Activated naive CD4-positive, alpha-beta T cell treated with anti-CD3 and anti-CD28 coated beads, Interleukin-2, amount 10 ng/mL, durations not matched to agents 7 days and 5 days (primary cell): ENCODE results near the gene LGALS8.

ENCODE experiments used
- CTCF ChIA-PET: fragments of 350-600 bp; sonication (Branson Sonifier 250); formaldehyde crosslinking; loops from one replicate; lab custom pipeline; 2021; ENCODE audit warnings: antibody characterized with exemption; lab: Charles Lee
- DNase-seq: peaks from one replicate; pipeline ENCODE4 v3.0.0-alpha.2; 2020
- H3K27ac Mint-ChIP-seq: one replicate; pipeline ENCODE4 v1.8.0; 2021; ENCODE audit warnings: mild to moderate bottlenecking, moderate library complexity, mixed read lengths
- H3K27me3 Mint-ChIP-seq: one replicate; pipeline ENCODE4 v1.8.0; 2021; ENCODE audit warnings: mild to moderate bottlenecking, mixed read lengths
- H3K36me3 Mint-ChIP-seq: one replicate; pipeline ENCODE4 v1.8.0; 2021; ENCODE audit warnings: mixed read lengths
- H3K4me1 Mint-ChIP-seq: one replicate; pipeline ENCODE4 v1.8.0; 2021; ENCODE audit warnings: mixed read lengths
- H3K4me3 Mint-ChIP-seq: one replicate; pipeline ENCODE4 v1.8.0; 2021; ENCODE audit warnings: mild to moderate bottlenecking, moderate library complexity, mixed read lengths
- H3K9me3 Mint-ChIP-seq: one replicate; pipeline ENCODE4 v1.8.0; 2021; ENCODE audit warnings: mixed read lengths

LGALS8 gene

DNA sequence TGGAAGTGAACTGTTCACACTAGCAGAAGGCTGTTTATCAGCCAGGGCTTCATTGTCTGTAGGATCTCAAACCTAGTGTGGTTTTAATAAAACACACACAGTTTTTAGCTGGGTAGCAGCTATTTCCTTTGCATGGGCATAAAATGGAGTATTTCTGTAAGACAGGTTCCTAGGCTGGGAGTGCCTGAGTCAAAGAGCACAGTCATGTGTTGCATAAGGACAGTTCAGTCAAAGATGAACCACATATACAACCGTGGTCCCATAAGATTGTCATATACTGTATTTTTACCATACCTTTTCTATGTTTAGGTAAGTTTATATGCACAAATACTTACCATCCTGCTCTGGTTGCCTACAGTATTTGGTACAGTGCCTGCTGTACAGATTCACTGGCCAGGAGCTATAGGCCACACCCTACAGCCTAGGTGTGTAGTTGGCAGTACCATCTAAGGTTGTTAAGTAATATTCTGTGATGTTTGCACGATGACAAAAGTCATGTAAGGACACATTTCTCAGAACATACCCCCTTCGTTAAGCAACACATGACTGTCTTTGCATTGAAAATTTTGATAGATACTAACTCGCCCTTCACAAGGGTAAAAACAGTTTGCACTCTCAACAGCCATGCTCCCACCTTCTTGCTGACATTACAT, 17.2 kb downstream of the LGALS8 start:
- H3K4me1 Mint-ChIP-seq, result peaks cover 16% of the 10 kb centered on the region
- peaks cover 74% of the 10 kb centered on the region for H3K36me3 Mint-ChIP-seq
- H3K27ac Mint-ChIP-seq, result no peak overlapping the region
- no peak overlapping the region for H3K4me3 Mint-ChIP-seq
- no peaks in the 10 kb centered on the region for H3K9me3 Mint-ChIP-seq
- H3K27me3 Mint-ChIP-seq, result no peaks in the 10 kb centered on the region
- CTCF ChIA-PET, result interaction anchor here (1.3 kb wide), 1 partner anchor 18 kb away, joined by 3 read pairs; no protein-coding TSS in a partner anchor
- no peak for DNase-seq

- Mint-ChIP-seq H3K4me1 (peaks cover 24% of the 10 kb centered on the region), H3K27ac (no peak overlapping the region), H3K27me3 (no peaks in the 10 kb centered on the region), H3K36me3 (peaks cover 76% of the 10 kb centered on the region), H3K4me3 (no peak overlapping the region), H3K9me3 (no peaks in the 10 kb centered on the region)
- DNase-seq, result no peak
- CTCF ChIA-PET, result interaction anchor here (1.3 kb wide), 1 partner anchor 17 kb away, joined by 3 read pairs; no protein-coding TSS in a partner anchor
Observed at GRCh38 chr1:236541710-236542109, 17.9 kb downstream of the LGALS8 start.

DNA sequence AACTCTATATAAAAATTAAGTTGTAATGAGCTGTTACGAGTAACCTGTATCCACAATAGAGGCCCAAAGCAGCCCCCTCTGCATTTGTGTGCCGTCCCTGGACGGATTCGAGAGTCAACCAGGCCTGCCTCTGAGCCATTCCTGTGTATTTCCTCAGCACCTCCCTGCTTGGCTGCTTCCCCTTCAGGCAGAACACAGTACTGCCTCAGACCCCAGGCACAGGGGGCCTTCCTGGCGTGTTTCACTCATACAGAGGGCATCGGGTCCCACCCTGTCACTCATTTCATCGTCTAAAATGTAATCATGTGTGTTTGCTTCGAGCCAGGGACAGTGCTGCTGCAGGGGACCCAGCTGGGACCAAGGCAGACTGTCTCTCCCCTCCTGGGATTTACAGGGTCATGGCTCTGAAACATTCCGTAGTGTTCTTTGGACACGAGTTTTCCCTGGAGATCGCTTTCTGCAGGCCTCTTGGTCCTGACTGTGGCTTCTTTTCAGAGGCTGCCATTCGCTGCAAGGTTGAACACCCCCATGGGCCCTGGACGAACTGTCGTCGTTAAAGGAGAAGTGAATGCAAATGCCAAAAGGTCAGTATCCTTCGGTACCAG, 19.4 kb downstream of the LGALS8 start:
- peaks cover 24% of the 10 kb centered on the region for H3K4me1 Mint-ChIP-seq
- peaks cover 81% of the 10 kb centered on the region for H3K36me3 Mint-ChIP-seq
- CTCF ChIA-PET, result interaction anchor here (0.6 kb wide), 1 partner anchor 92 kb away, joined by 4 read pairs; no protein-coding TSS in a partner anchor
- no peaks in the 10 kb centered on the region for H3K9me3 Mint-ChIP-seq
- no peak for DNase-seq
- no peak overlapping the region for H3K27ac Mint-ChIP-seq
- no peak overlapping the region for H3K4me3 Mint-ChIP-seq
- H3K27me3 Mint-ChIP-seq, result no peaks in the 10 kb centered on the region

DNA sequence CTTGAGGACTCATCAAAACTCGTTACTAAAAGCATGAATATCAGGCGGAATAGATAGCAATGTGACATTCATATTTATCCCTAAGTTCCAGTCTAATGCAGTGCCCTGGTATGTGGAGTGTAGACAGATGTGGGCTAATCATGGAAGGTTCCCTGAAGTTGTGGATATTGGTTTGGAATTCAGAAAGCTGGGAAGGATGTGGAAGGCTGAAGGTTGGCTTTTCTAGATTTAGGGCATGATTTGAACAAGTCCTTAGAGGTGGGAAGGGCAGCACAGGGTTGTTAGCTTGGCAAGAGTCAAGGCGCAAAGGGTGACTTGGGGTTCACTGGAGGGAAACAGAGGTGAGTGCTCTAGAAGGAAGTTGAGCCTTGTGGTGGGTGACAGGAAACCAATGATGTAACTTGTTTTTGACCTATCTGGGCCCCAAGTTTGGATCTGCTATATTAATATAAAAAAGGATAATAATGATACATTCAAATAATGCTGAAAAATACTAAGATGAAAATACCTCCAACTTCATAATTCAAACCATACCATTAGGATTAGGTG, 21.9 kb downstream of the LGALS8 start:
- no peaks in the 10 kb centered on the region for H3K9me3 Mint-ChIP-seq
- H3K27ac Mint-ChIP-seq, result peak overlapping the region; percentile 73
- CTCF ChIA-PET, result interaction anchor here (0.6 kb wide), 1 partner anchor 439 kb away, joined by 3 read pairs; no protein-coding TSS in a partner anchor
- peaks cover 24% of the 10 kb centered on the region for H3K4me1 Mint-ChIP-seq
- H3K36me3 Mint-ChIP-seq, result peaks cover 78% of the 10 kb centered on the region
- no peak for DNase-seq
- no peaks in the 10 kb centered on the region for H3K27me3 Mint-ChIP-seq
- no peak overlapping the region for H3K4me3 Mint-ChIP-seq

DNA sequence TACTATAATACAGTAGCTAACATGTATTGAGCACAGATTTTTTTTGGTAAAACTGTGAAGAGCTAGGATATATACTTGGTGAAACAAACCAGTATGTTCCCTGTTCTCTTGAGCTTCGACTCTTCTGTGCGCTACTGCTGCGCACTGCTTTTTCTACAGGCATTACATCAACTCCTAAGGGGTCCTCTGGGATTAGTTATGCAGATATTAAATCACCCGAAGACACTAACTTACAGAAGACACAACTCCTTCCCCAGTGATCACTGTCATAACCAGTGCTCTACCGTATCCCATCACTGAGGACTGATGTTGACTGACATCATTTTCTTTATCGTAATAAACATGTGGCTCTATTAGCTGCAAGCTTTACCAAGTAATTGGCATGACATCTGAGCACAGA, 24.7 kb downstream of the LGALS8 start:
- Mint-ChIP-seq H3K4me3 (no peak overlapping the region), H3K9me3 (no peaks in the 10 kb centered on the region), H3K27me3 (no peaks in the 10 kb centered on the region), H3K4me1 (peaks cover 24% of the 10 kb centered on the region), H3K36me3 (peaks cover 75% of the 10 kb centered on the region), H3K27ac (peak overlapping the region; percentile 6)
- CTCF ChIA-PET, result no interaction called here
- DNase-seq, result no peak

GRCh38 chr1:236550961-236551851, 27.4 kb downstream of the LGALS8 start:
- H3K4me3 Mint-ChIP-seq, result no peak overlapping the region
- H3K27me3 Mint-ChIP-seq, result no peaks in the 10 kb centered on the region
- DNase-seq, result no peak
- H3K9me3 Mint-ChIP-seq, result no peaks in the 10 kb centered on the region
- peaks cover 73% of the 10 kb centered on the region for H3K36me3 Mint-ChIP-seq
- peak overlapping the region; percentile 31 for H3K27ac Mint-ChIP-seq
- CTCF ChIA-PET, result no interaction called here
- H3K4me1 Mint-ChIP-seq, result peaks cover 5% of the 10 kb centered on the region

GRCh38 chr1:236552096-236552495, 28.3 kb downstream of the LGALS8 start:
- Mint-ChIP-seq H3K9me3 (no peaks in the 10 kb centered on the region), H3K27me3 (no peaks in the 10 kb centered on the region), H3K4me3 (no peak overlapping the region), H3K4me1 (no peaks in the 10 kb centered on the region), H3K36me3 (peaks cover 70% of the 10 kb centered on the region), H3K27ac (no peak overlapping the region)
- no peak for DNase-seq
- CTCF ChIA-PET, result no interaction called here

DNA sequence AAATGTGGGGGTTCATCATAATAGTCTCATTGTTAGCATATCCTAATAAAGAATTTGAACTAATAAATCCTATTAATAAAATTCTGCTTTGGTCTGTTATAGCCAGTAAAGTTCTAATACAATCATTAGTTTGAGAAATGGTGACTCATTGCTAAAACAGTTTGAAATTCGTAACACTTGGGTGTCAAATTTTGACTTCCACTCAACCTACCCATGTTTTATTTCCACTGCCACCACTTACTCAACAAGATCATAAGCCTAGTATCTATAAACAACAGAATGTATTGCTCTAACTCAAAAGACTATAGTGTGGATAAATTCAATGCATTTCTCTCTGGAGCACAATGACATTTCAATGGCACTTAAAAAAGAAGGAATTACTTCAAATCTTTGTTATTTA, 29.1 kb downstream of the LGALS8 start:
- peaks cover 67% of the 10 kb centered on the region for H3K36me3 Mint-ChIP-seq
- H3K9me3 Mint-ChIP-seq, result no peaks in the 10 kb centered on the region
- CTCF ChIA-PET, result no interaction called here
- no peak overlapping the region for H3K27ac Mint-ChIP-seq
- H3K27me3 Mint-ChIP-seq, result no peaks in the 10 kb centered on the region
- H3K4me1 Mint-ChIP-seq, result no peaks in the 10 kb centered on the region
- DNase-seq, result no peak
- H3K4me3 Mint-ChIP-seq, result no peak overlapping the region

- DNase-seq, result no peak
- Mint-ChIP-seq H3K9me3 (no peaks in the 10 kb centered on the region), H3K36me3 (peaks cover 68% of the 10 kb centered on the region), H3K4me1 (no peaks in the 10 kb centered on the region), H3K27ac (no peak overlapping the region), H3K27me3 (no peaks in the 10 kb centered on the region), H3K4me3 (no peak overlapping the region)
- CTCF ChIA-PET, result no interaction called here
Observed at GRCh38 chr1:236553370-236553769, 29.6 kb downstream of the LGALS8 start.

DNA sequence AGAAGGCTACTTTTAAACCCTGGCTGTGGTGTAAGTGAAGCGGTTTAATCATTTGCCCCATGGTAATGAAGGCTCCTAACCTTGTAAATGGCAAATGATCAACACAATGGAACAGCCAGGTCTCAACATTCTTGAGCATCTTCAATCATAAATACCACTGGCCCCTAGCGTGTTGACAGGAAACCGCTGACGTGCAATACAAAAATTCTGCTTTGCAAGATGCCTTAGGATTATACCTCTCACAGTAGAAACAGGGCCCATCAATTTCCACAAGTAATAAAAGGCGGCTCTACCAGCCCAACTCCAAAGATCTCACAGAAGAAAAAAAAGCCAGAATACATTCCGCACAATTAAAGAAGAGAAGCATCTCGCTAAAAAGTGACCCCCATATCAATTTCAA, 32.8 kb downstream of the LGALS8 start:
- Mint-ChIP-seq H3K9me3 (no peaks in the 10 kb centered on the region), H3K4me1 (no peaks in the 10 kb centered on the region), H3K27ac (no peak overlapping the region), H3K27me3 (no peaks in the 10 kb centered on the region), H3K4me3 (no peak overlapping the region), H3K36me3 (peaks cover 49% of the 10 kb centered on the region)
- CTCF ChIA-PET, result no interaction called here
- DNase-seq, result no peak

GRCh38 chr1:236558081-236558480, 34.3 kb downstream of the LGALS8 start:
- H3K27me3 Mint-ChIP-seq, result no peaks in the 10 kb centered on the region
- no peak overlapping the region for H3K4me3 Mint-ChIP-seq
- H3K36me3 Mint-ChIP-seq, result peaks cover 47% of the 10 kb centered on the region
- CTCF ChIA-PET, result interaction anchor here (0.6 kb wide), 1 partner anchor 17 kb away, joined by 3 read pairs; no protein-coding TSS in a partner anchor
- H3K9me3 Mint-ChIP-seq, result no peaks in the 10 kb centered on the region
- no peaks in the 10 kb centered on the region for H3K4me1 Mint-ChIP-seq
- no peak overlapping the region for H3K27ac Mint-ChIP-seq
- DNase-seq, result no peak

DNA sequence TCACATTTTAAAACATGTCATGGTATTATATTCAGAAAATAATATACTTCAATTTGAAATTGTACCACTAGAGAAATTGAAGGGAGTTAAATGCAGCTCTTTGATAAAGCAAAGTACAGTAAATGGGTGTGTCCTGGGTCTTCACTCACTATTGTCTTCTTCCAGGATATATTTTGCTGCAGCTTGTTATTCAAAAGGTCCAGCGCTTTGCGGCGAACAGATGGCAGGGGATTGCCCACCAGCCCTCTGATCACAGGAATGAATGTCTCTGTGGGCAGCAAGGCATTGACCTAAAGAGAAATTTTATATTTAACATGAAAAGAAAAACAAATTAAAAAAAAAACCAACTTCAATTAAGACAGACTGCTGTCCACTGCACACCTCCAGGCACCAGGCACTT, 35.1 kb downstream of the LGALS8 start:
- H3K4me3 Mint-ChIP-seq, result no peak overlapping the region
- CTCF ChIA-PET, result interaction anchor here (0.6 kb wide), 1 partner anchor 18 kb away, joined by 3 read pairs; no protein-coding TSS in a partner anchor
- no peaks in the 10 kb centered on the region for H3K9me3 Mint-ChIP-seq
- peaks cover 45% of the 10 kb centered on the region for H3K36me3 Mint-ChIP-seq
- DNase-seq, result no peak
- H3K4me1 Mint-ChIP-seq, result no peaks in the 10 kb centered on the region
- H3K27ac Mint-ChIP-seq, result no peak overlapping the region
- H3K27me3 Mint-ChIP-seq, result no peaks in the 10 kb centered on the region

DNA sequence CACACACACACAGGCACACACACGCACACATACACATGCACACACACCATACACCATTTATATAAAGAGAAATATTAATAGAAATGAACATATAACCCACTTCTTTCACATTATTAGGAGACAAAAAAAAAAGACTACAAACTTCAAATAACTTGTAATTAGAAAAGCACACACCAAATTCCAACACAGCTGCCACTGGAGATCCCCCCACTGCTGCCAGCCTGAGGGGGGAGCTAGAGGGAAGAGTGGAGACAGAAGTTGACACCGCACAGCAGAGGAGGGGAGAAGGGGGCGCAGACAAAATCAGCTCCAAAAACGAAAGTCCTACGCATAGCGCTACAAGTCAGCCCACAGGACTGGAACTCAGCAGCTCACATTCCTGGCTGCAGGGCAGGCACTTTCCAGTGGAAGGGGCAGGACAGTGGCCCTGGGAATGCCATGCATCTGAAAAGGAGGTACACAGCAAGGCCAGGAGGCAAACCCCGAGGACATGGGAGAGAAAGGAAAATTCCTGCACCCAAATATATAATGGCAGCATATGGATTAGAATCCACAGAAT, 36.5 kb downstream of the LGALS8 start:
- no peak for DNase-seq
- Mint-ChIP-seq H3K4me3 (no peak overlapping the region), H3K36me3 (peaks cover 42% of the 10 kb centered on the region), H3K27ac (no peak overlapping the region), H3K4me1 (no peaks in the 10 kb centered on the region), H3K27me3 (no peaks in the 10 kb centered on the region), H3K9me3 (no peaks in the 10 kb centered on the region)
- CTCF ChIA-PET, result no interaction called here

- CTCF ChIA-PET, result no interaction called here
- Mint-ChIP-seq H3K36me3 (peaks cover 38% of the 10 kb centered on the region), H3K27ac (no peak overlapping the region), H3K4me3 (no peak overlapping the region), H3K9me3 (no peaks in the 10 kb centered on the region), H3K27me3 (no peaks in the 10 kb centered on the region), H3K4me1 (no peaks in the 10 kb centered on the region)
- DNase-seq, result no peak
Observed at GRCh38 chr1:236561976-236562375, 38.2 kb downstream of the LGALS8 start.
